AG08395 (cell line): ENCODE data around the gene TMEM238.

Experiments
- DNase-seq: peaks from one replicate; pipeline ENCODE4 v3.0.0; 2012; ENCODE audit warnings: mixed read lengths, low spot score

Gene TMEM238

GRCh38 chr19:55358493-55358892 lies 25.6 kb downstream of the TMEM238 start:
- DNase-seq = no peak

GRCh38 chr19:55355213-55355821 lies 28.8 kb downstream of the TMEM238 start:
- no peak for DNase-seq

GRCh38 chr19:55354698-55355212 lies 29.3 kb downstream of the TMEM238 start, which contains the start of gene COX6B2:
Gene COX6B2, minus strand, starts transcription at chr19:55354719. Its CDS starts 198 bp downstream, at chr19:55354521.
- DNase-seq = no peak

GRCh38 chr19:55353803-55354697 lies 30.0 kb downstream of the TMEM238 start:
- DNase-seq = peak; percentile 82

- DNase-seq = no peak
These were observed 30.7 kb downstream of the TMEM238 start for GRCh38 chr19:55353356-55353802.

GRCh38 chr19:55352549-55353145 lies 31.4 kb downstream of the TMEM238 start:
- DNase-seq = no peak

GRCh38 chr19:55352040-55352439 lies 32.1 kb downstream of the TMEM238 start:
- DNase-seq = no peak

GRCh38 chr19:55350620-55351315 lies 33.3 kb downstream of the TMEM238 start:
- no peak for DNase-seq

GRCh38 chr19:55348317-55349034 lies 35.6 kb downstream of the TMEM238 start:
- no peak for DNase-seq

- DNase-seq = no peak
These were observed 36.6 kb downstream of the TMEM238 start for GRCh38 chr19:55347442-55348009.

GRCh38 chr19:55346725-55347441 lies 37.2 kb downstream of the TMEM238 start:
- DNase-seq = no peak

GRCh38 chr19:55345818-55346724 lies 38.0 kb downstream of the TMEM238 start:
- no peak for DNase-seq

GRCh38 chr19:55345101-55345817 lies 38.8 kb downstream of the TMEM238 start:
- no peak for DNase-seq

GRCh38 chr19:55344444-55344843 lies 39.6 kb downstream of the TMEM238 start:
- no peak for DNase-seq

- DNase-seq = no peak
These were observed 42.2 kb downstream of the TMEM238 start for GRCh38 chr19:55341595-55342531.

GRCh38 chr19:55341171-55341588 lies 42.9 kb downstream of the TMEM238 start:
- peak; percentile 93 for DNase-seq

GRCh38 chr19:55340784-55341147 lies 43.3 kb downstream of the TMEM238 start:
- DNase-seq = no peak
